ENCODE results near the gene NKD1.

DNA sequence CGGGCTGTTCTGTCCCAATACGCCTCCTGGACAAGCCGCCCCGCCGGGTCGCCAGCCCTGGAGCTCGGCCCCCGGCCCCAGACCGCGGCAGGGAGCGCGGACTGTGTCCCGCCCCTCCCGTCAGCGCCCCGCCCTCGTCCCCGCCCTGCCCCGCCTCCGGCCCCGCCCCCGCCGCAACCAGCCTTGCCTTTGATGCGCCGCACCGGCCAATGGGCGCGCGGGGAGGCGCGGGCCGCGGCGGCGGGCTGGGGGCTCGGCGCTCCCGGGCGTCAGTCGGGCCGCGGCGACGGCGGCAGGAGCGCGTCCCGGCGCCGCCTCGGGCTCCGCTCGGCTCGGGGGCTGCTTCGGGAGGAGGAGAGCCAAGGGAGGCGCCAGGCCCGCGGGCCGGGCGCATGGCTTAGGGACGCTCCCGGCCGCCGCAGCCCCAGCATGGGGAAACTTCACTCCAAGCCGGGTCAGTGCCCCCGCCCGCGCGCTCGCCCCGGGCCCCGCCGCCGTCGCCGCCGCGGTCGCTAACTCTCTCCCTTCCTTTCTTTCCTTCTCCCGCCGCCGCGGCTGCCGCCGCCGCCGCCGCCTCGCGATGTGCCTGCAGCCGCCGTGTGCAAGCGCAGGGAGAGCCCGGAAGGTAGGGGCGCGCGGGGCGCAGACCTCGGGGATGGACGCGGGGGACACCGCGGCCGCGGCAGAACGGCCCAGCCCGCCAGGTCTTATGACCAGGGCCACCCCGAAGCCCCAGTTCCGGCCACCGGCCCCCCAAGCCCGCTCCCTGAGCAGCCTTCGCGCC lies at the start of gene NKD1:
- no peak for TF ChIP-seq POLR2AphosphoS5 (IDR thresholded peaks at IDR 0.05; ENCODE audit: low read depth, low read length)
- no peak for TF ChIP-seq TAF1 (IDR thresholded peaks at IDR 0.05; ENCODE audit: borderline replicate concordance, insufficient read depth, low read length)
